ENCODE results near the gene PPA1.

The PPA1 gene

GRCh38 chr10:70178139-70178725 is 55.0 kb downstream of the PPA1 start:
- H3K4me3 ChIP-seq (ENCODE audit: low read depth, low read length) = no peak overlapping the region
- TF ChIP-seq, protein P1, sequence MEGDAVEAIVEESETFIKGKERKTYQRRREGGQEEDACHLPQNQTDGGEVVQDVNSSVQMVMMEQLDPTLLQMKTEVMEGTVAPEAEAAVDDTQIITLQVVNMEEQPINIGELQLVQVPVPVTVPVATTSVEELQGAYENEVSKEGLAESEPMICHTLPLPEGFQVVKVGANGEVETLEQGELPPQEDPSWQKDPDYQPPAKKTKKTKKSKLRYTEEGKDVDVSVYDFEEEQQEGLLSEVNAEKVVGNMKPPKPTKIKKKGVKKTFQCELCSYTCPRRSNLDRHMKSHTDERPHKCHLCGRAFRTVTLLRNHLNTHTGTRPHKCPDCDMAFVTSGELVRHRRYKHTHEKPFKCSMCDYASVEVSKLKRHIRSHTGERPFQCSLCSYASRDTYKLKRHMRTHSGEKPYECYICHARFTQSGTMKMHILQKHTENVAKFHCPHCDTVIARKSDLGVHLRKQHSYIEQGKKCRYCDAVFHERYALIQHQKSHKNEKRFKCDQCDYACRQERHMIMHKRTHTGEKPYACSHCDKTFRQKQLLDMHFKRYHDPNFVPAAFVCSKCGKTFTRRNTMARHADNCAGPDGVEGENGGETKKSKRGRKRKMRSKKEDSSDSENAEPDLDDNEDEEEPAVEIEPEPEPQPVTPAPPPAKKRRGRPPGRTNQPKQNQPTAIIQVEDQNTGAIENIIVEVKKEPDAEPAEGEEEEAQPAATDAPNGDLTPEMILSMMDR (conservative IDR thresholded peaks at IDR 0.05; ENCODE audit: low read depth, low read length) = no peak

DNA sequence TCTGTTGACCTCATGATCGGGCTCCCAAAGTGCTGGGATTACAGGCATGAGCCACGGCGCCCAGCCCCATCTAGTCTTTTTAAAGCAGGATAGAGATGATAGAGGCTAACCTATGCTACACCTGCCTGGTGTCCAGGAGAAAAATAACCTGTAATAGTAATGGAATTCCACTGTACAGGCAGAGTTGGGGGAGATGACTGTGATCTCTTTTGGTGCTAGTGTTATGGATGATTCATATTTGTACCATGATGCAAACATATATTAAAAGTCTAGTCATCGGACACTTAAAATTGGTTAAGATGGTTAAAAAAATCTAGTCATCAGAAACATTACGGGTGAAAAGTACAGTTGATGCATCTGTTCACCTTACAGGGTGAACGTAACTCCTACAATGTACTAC is 56.8 kb downstream of the PPA1 start:
- DNase-seq (ENCODE audit: low read depth) = no peak
- H3K4me3 ChIP-seq (ENCODE audit: low read depth, low read length) = no peak overlapping the region

More at GRCh38 chr10:70178139-70178725, 55.0 kb downstream of the PPA1 start:
- no peak for DNase-seq (ENCODE audit: low read depth)

DNA sequence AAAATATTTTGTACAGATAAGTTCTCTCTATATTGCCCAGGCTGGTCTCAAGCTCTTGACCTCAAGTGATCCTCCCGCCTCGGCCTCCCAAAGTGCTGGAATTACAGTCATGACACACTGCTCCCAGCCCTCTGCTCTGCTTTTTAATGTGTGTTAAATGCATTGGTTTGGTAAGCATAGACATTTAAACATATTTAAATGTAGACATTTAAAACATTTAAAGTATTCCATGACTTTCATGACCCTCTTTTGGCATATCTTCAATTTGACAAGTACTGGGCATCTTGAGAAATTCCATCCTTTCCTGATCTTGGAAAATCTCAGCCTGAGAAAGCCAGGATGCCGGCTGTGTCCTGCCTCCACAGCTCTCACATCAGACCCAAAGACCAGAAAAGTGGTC is 57.7 kb downstream of the PPA1 start:
- no peak for DNase-seq (ENCODE audit: low read depth)
- TF ChIP-seq, protein P1 (conservative IDR thresholded peaks at IDR 0.05; ENCODE audit: low read depth, low read length) = no peak

More for the DNA sequence above, 56.8 kb downstream of the PPA1 start:
- TF ChIP-seq, protein P1 (conservative IDR thresholded peaks at IDR 0.05; ENCODE audit: low read depth, low read length) = no peak

GRCh38 chr10:70174058-70174741 is 59.0 kb downstream of the PPA1 start:
- DNase-seq (ENCODE audit: low read depth) = no peak
- H3K4me3 ChIP-seq (ENCODE audit: low read depth, low read length) = no peak overlapping the region
- TF ChIP-seq, protein P1 (conservative IDR thresholded peaks at IDR 0.05; ENCODE audit: low read depth, low read length) = no peak

More for the DNA sequence above, 57.7 kb downstream of the PPA1 start:
- H3K4me3 ChIP-seq (ENCODE audit: low read depth, low read length) = no peak overlapping the region

GRCh38 chr10:70169649-70170364 is 63.4 kb downstream of the PPA1 start:
- peak; percentile 32 for DNase-seq (ENCODE audit: low read depth)
- TF ChIP-seq, protein P1 (conservative IDR thresholded peaks at IDR 0.05; ENCODE audit: low read depth, low read length) = no peak
- peak overlapping the region; percentile 96 for H3K4me3 ChIP-seq (ENCODE audit: low read depth, low read length)

- DNase-seq (ENCODE audit: low read depth) = no peak
- H3K4me3 ChIP-seq (ENCODE audit: low read depth, low read length) = peak overlapping the region; percentile 96
- TF ChIP-seq, protein P1 (conservative IDR thresholded peaks at IDR 0.05; ENCODE audit: low read depth, low read length) = no peak
Measured at GRCh38 chr10:70169011-70169410, 64.2 kb downstream of the PPA1 start.
